RWPE1 (cell line): ENCODE data around the gene DNAJC5.

ENCODE experiments used
- CTCF ChIA-PET: fragments of 350-600 bp; sonication (Branson Sonifier 250); formaldehyde crosslinking; extraction: SDS; loops from one replicate; lab custom pipeline; 2021; lab: Yijun Ruan, JAX
- POLR2A ChIA-PET: fragments of 400-600 bp; formaldehyde crosslinking; extraction: SDS; loops from one replicate; lab custom pipeline; 2020; ENCODE audit warnings: antibody characterized with exemption; ENCODE audit not compliant: low non-redundant PET; lab: Yijun Ruan, JAX
- DNase-seq: peaks from one replicate; pipeline ENCODE4 v3.0.0; 2012; ENCODE audit warnings: low spot score
- H3K27ac ChIP-seq: fragments of 450-650 bp; 2 replicates; pipeline ENCODE4 v1.5.1; 2017
- CTCF ChIP-seq: fragments of 450-650 bp; conservative IDR thresholded peaks from 2 replicates; pipeline ENCODE4 v1.5.1; 2017; ENCODE audit warnings: low read depth, mild to moderate bottlenecking

Gene DNAJC5

GRCh38 chr20:63946986-63947637 lies 52.2 kb downstream of the DNAJC5 start:
- peak overlapping the region; percentile 99 for H3K27ac ChIP-seq
- TF ChIP-seq CTCF, result no peak
- DNase-seq, result no peak
- POLR2A ChIA-PET, result no interaction called here
- CTCF ChIA-PET, result no interaction called here

- no peak for TF ChIP-seq CTCF
- peak overlapping the region; percentile 99 for H3K27ac ChIP-seq
- DNase-seq, result no peak
- POLR2A ChIA-PET, result no interaction called here
- CTCF ChIA-PET, result no interaction called here
Measured at GRCh38 chr20:63947638-63948456, 52.9 kb downstream of the DNAJC5 start.

GRCh38 chr20:63950701-63951397 lies 55.9 kb downstream of the DNAJC5 start:
- H3K27ac ChIP-seq, result peak overlapping the region; percentile 99
- CTCF ChIA-PET, result interaction anchor here (0.7 to 2.8 kb wide), 3 partner anchors 23 to 70 kb away, joined by 4 to 9 read pairs (median 6); partner anchors contain the start of gene PRPF6
- no peak for DNase-seq
- TF ChIP-seq CTCF, result no peak
- POLR2A ChIA-PET, result interaction anchor here (0.5 kb wide), 1 partner anchor 134 kb away, joined by 3 read pairs; no protein-coding TSS in a partner anchor

- DNase-seq, result no peak
- peak overlapping the region; percentile 99 for H3K27ac ChIP-seq
- no peak for TF ChIP-seq CTCF
- CTCF ChIA-PET, result interaction anchor here (0.7 to 2.8 kb wide), 3 partner anchors 22 to 71 kb away, joined by 4 to 9 read pairs (median 6); partner anchors contain the start of gene PRPF6
- POLR2A ChIA-PET, result interaction anchor here (0.5 kb wide), 2 partner anchors 134 to 240 kb away, joined by 3 to 5 read pairs; no protein-coding TSS in a partner anchor
Measured at GRCh38 chr20:63951398-63952209, 56.7 kb downstream of the DNAJC5 start.

- TF ChIP-seq CTCF, result no peak
- POLR2A ChIA-PET, result interaction anchor here (0.5 kb wide), 1 partner anchor 240 kb away, joined by 5 read pairs; no protein-coding TSS in a partner anchor
- DNase-seq, result no peak
- H3K27ac ChIP-seq, result peak overlapping the region; percentile 99
- CTCF ChIA-PET, result interaction anchor here (2.8 kb wide), 1 partner anchor 22 kb away, joined by 9 read pairs; no protein-coding TSS in a partner anchor
Measured at GRCh38 chr20:63952210-63952535, 57.2 kb downstream of the DNAJC5 start.
